ENCODE results near the gene FAM217A.
A peak's percentile ranks its signal among the peaks of the same experiment; 100 is the strongest.

The FAM217A gene

GRCh38 chr6:4021854-4022695 is 56.9 kb downstream of the FAM217A start:
- no peak for DNase-seq (ENCODE audit: low spot score)

GRCh38 chr6:4021133-4021853 is 57.6 kb downstream of the FAM217A start:
- peak; percentile 98 for DNase-seq (ENCODE audit: low spot score)

DNA sequence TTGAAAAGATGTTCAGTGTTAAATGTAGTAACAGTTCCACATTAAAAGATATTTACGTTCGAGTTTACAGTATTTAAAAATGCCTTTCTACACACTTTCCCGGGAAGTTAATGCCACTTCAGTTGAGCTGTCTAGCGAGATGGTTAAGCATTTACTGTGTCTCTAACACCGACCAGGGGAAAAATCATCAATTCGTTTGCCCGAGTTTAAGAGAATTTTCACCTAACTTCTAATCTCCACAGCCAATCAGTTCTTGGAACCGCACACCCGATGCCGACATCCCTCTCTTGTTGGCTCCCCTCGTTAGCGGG is 58.2 kb downstream of the FAM217A start:
- DNase-seq (ENCODE audit: low spot score) = no peak

DNA sequence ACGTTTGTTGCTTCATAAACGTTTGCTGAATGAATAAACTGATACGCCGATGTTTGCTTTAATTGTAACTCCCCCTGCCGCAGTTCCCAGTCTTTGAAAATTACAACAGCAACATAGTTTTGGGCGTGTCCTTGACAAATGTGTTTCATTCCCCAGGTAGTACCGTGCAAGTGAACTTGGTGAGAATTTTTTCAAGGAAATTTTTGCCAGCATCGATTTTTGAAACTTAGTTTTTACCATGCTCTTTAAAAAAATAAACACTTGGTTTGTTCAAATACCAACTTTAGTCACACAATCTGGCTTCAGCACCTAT is 60.1 kb downstream of the FAM217A start:
- DNase-seq (ENCODE audit: low spot score) = no peak
